Ishikawa (cell line): ENCODE results near the gene NQO1.

Source experiments
- RAD21 ChIP-seq: IDR thresholded peaks from 2 replicates; pipeline ENCODE4 v1.6.1; 2012; ENCODE audit warnings: low read depth
- TAF1 ChIP-seq: IDR thresholded peaks from 2 replicates; pipeline ENCODE4 v1.6.1; 2012; ENCODE audit warnings: low read depth, mild to moderate bottlenecking
- TCF12 ChIP-seq: IDR thresholded peaks from 2 replicates; pipeline ENCODE4 v1.6.1; 2012; ENCODE audit warnings: low read depth
- TEAD4 ChIP-seq: IDR thresholded peaks from 2 replicates; pipeline ENCODE4 v1.6.1; 2012
- YY1 ChIP-seq: IDR thresholded peaks from 2 replicates; pipeline ENCODE4 v1.6.1; 2012; ENCODE audit warnings: low read depth

DNA sequence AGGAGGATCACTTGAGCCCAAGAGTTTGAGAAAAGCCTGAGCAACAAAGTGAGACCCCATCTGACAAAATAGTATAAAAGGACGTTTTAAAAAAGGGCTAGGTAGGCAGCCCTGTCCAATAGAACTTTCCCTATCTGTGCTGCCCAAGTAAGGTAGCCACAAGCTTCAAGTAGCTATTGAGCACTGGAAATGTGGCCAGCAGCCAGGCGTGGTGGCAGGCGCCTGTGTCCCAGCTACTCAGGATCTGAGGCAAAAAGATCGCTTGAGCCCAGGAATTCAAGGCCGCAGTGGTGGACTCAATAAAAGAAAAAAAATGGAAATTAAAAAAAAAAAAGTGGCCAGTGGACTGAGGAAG, 1.5 kb upstream of the NQO1 start:
- TF ChIP-seq TCF12 (no peak), YY1 (no peak), TEAD4 (no peak), RAD21 (no peak), TAF1 (no peak)
